Measurements from ENCODE around the gene ACOX2.

- TF ChIP-seq POLR2A (IDR thresholded peaks at IDR 0.05) (no peak), EP300 (IDR thresholded peaks at IDR 0.05) (no peak)
- TF ChIP-seq, protein P1, sequence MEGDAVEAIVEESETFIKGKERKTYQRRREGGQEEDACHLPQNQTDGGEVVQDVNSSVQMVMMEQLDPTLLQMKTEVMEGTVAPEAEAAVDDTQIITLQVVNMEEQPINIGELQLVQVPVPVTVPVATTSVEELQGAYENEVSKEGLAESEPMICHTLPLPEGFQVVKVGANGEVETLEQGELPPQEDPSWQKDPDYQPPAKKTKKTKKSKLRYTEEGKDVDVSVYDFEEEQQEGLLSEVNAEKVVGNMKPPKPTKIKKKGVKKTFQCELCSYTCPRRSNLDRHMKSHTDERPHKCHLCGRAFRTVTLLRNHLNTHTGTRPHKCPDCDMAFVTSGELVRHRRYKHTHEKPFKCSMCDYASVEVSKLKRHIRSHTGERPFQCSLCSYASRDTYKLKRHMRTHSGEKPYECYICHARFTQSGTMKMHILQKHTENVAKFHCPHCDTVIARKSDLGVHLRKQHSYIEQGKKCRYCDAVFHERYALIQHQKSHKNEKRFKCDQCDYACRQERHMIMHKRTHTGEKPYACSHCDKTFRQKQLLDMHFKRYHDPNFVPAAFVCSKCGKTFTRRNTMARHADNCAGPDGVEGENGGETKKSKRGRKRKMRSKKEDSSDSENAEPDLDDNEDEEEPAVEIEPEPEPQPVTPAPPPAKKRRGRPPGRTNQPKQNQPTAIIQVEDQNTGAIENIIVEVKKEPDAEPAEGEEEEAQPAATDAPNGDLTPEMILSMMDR (IDR thresholded peaks at IDR 0.05) = no peak
Observed at GRCh38 chr3:58553003-58553402, 16.0 kb upstream of the ACOX2 start.
